GM23338 (cell line): ENCODE results near the gene BMP5. TPM values are rescaled to one million over a fixed set of nuclear protein-coding genes. Genes with fewer than 3 reads are reported as not detected.

Experiments used
- ATAC-seq: fragments of 200-7000 bp; cut with Tn5 transposase; 3 replicates; pipeline ENCODE4 v1.9.1; 2020
- DNase-seq: peaks from one replicate; pipeline ENCODE4 v3.0.0-alpha.2; 2015; ENCODE audit warnings: low spot score
- H2AFZ ChIP-seq: fragments of 200-600 bp; sonication (generic); 2 replicates; pipeline ENCODE4 v1.8.0; 2016; ENCODE audit warnings: antibody characterized with exemption, mild to moderate bottlenecking, moderate library complexity
- H3F3A ChIP-seq: fragments of 200-600 bp; sonication (generic); replicated peaks from 2 replicates; pipeline ENCODE4 v1.8.0; 2017; ENCODE audit warnings: antibody characterized with exemption, mixed run types, low read depth
- H3K27ac ChIP-seq: fragments of 200-600 bp; sonication (generic); 2 replicates; pipeline ENCODE4 v1.6.1; 2016; ENCODE audit warnings: low read depth
- H3K27me3 ChIP-seq: fragments of 200-600 bp; sonication (generic); 2 replicates; pipeline ENCODE4 v1.8.0; 2016; ENCODE audit warnings: mild to moderate bottlenecking, mixed run types, moderate library complexity; ENCODE audit not compliant: insufficient read depth
- H3K36me3 ChIP-seq: fragments of 200-600 bp; sonication (generic); 2 replicates; pipeline ENCODE4 v1.8.0; 2016; ENCODE audit warnings: mild to moderate bottlenecking; ENCODE audit not compliant: insufficient read depth
- H3K4me1 ChIP-seq: fragments of 200-600 bp; sonication (generic); 2 replicates; pipeline ENCODE4 v1.8.0; 2016; ENCODE audit warnings: mild to moderate bottlenecking, moderate library complexity; ENCODE audit not compliant: insufficient read depth
- H3K4me2 ChIP-seq: fragments of 200-600 bp; sonication (generic); 2 replicates; pipeline ENCODE4 v1.7.1; 2017; ENCODE audit warnings: mixed run types
- H3K4me3 ChIP-seq: fragments of 200-600 bp; sonication (generic); 2 replicates; pipeline ENCODE4 v1.6.1; 2016; ENCODE audit warnings: mixed run types
- H3K79me2 ChIP-seq: fragments of 200-600 bp; sonication (generic); replicated peaks from 2 replicates; pipeline ENCODE4 v1.8.0; 2017; ENCODE audit warnings: mild to moderate bottlenecking; ENCODE audit not compliant: insufficient read depth
- H3K9me2 ChIP-seq: fragments of 200-600 bp; sonication (generic); 2 replicates; pipeline ENCODE4 v1.8.0; 2017; ENCODE audit not compliant: insufficient read depth
- H4K20me1 ChIP-seq: fragments of 200-600 bp; sonication (generic); replicated peaks from 2 replicates; pipeline ENCODE4 v1.8.0; 2017; ENCODE audit warnings: mild to moderate bottlenecking; ENCODE audit not compliant: insufficient read depth
- H3K27ac Mint-ChIP-seq: 2 replicates; pipeline ENCODE4 v1.8.0; 2020; ENCODE audit warnings: inconsistent platforms, mild to moderate bottlenecking, moderate library complexity, mixed read lengths
- H3K27me3 Mint-ChIP-seq: 3 replicates; pipeline ENCODE4 v1.8.0; 2022; ENCODE audit warnings: low read depth, mild to moderate bottlenecking, moderate library complexity, mixed read lengths, inconsistent platforms; ENCODE audit not compliant: insufficient read depth, poor library complexity
- H3K36me3 Mint-ChIP-seq: 3 replicates; pipeline ENCODE4 v1.8.0; 2021; ENCODE audit warnings: low read depth, mild to moderate bottlenecking, inconsistent platforms, moderate library complexity, mixed read lengths
- H3K4me1 Mint-ChIP-seq: 3 replicates; pipeline ENCODE4 v1.8.0; 2020; ENCODE audit warnings: mild to moderate bottlenecking, inconsistent platforms, mixed read lengths
- H3K4me3 Mint-ChIP-seq: 3 replicates; pipeline ENCODE4 v1.8.0; 2021; ENCODE audit warnings: moderate library complexity, mild to moderate bottlenecking, inconsistent platforms, mixed read lengths
- H3K9me3 Mint-ChIP-seq: 3 replicates; pipeline ENCODE4 v1.8.0; 2020; ENCODE audit warnings: moderate library complexity, mild to moderate bottlenecking, inconsistent platforms, mixed read lengths
- CREB1 ChIP-seq: fragments of 250-450 bp; sonication (Bioruptor Pico); IDR thresholded peaks from 2 replicates; pipeline ENCODE4 v1.5.0; 2020; ENCODE audit warnings: low read depth, mild to moderate bottlenecking, moderate library complexity
- JUNB ChIP-seq: IDR thresholded peaks from one replicate; pipeline ENCODE4 v1.6.1; 2016; ENCODE audit warnings: antibody characterized with exemption; ENCODE audit not compliant: unreplicated experiment
- NANOG ChIP-seq: IDR thresholded peaks from 2 replicates; pipeline ENCODE4 v1.6.1; 2016; ENCODE audit warnings: antibody characterized with exemption, borderline replicate concordance
- STAT1 ChIP-seq: IDR thresholded peaks from one replicate; pipeline ENCODE4 v1.6.1; 2016; ENCODE audit warnings: antibody characterized with exemption; ENCODE audit not compliant: unreplicated experiment
- ZNF114 ChIP-seq: fragments of 250-450 bp; sonication (Bioruptor Pico); IDR thresholded peaks from 2 replicates; pipeline ENCODE4 v1.5.0; 2020; ENCODE audit warnings: mild to moderate bottlenecking, moderate library complexity
- polyA plus RNA-seq: library from polyadenylated mRNA; unstranded; fragments of >200 nt; fragmentation: Nextera tagmentation; extraction: Ambion mirVana; gene quantifications from 2 replicates; pipeline ENCODE4 v1.2.1, GENCODE V29; 2016
- total RNA-seq: library from RNA; depleted of rRNA; stranded (reverse); fragments of >200 nt; shearing (Covaris generic); gene quantifications from 2 replicates; pipeline ENCODE4 v1.2.3, GENCODE V29; 2014
- TF ChIP-seq, protein P1 (sequence below): fragments of 250-450 bp; sonication (Bioruptor Pico); IDR thresholded peaks from 2 replicates; pipeline ENCODE4 v1.5.0; 2020; ENCODE audit warnings: mild to moderate bottlenecking, moderate library complexity

BMP5 gene
- total and polyA plus RNA-seq, 2 experiments from 2014 or later = 0.06 to 0.07 TPM

DNA sequence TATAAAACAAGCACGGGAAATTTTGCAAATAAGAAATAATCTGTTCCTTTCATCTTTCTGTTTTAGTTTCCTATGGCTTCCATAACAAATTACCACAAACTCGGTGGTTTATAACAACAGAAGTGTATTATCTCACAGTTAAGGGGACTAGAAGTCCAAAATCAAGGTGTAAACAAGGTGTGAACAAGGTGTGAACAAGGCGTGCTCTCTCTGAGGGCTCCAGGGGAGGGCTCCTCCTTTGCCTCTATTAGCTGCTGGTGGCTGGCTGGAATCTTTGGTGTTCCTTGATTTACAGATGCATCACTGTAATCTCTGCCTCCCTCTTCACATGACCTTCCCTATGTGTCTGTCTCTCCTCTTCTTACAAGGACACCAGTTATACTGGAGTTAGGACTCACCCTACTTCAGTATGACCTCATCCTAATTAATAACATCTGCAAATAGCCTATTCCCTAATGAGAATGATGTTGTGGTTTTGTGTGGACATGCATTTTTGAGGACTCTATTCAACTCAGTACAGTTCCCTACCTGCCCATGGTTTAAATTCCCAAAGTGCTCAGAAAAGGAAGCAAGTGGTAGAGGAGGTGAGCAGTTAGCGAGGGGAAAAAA lies 17.5 kb upstream of the BMP5 start:
- Mint-ChIP-seq H3K9me3 (no peaks in the 10 kb centered on the region), H3K27ac (no peak overlapping the region), H3K36me3 (no peaks in the 10 kb centered on the region), H3K4me3 (no peak overlapping the region), H3K27me3 (peaks cover 3% of the 10 kb centered on the region), H3K4me1 (peaks cover 6% of the 10 kb centered on the region)
- Histone ChIP-seq H4K20me1 (no peaks in the 10 kb centered on the region), H3K27me3 (no peaks in the 10 kb centered on the region), H3K9me2 (no peaks in the 10 kb centered on the region), H3F3A (no peaks in the 10 kb centered on the region), H3K79me2 (no peaks in the 10 kb centered on the region), H3K4me3 (no peak overlapping the region), H3K4me2 (no peak overlapping the region), H3K4me1 (peaks cover 5% of the 10 kb centered on the region; the same call in 1 of the 2 replicates), H3K27ac (no peak overlapping the region), H3K36me3 (no peaks in the 10 kb centered on the region), H2AFZ (no peak overlapping the region)
- DNase-seq (no peak), ATAC-seq (no peak)
- TF ChIP-seq, protein P1, sequence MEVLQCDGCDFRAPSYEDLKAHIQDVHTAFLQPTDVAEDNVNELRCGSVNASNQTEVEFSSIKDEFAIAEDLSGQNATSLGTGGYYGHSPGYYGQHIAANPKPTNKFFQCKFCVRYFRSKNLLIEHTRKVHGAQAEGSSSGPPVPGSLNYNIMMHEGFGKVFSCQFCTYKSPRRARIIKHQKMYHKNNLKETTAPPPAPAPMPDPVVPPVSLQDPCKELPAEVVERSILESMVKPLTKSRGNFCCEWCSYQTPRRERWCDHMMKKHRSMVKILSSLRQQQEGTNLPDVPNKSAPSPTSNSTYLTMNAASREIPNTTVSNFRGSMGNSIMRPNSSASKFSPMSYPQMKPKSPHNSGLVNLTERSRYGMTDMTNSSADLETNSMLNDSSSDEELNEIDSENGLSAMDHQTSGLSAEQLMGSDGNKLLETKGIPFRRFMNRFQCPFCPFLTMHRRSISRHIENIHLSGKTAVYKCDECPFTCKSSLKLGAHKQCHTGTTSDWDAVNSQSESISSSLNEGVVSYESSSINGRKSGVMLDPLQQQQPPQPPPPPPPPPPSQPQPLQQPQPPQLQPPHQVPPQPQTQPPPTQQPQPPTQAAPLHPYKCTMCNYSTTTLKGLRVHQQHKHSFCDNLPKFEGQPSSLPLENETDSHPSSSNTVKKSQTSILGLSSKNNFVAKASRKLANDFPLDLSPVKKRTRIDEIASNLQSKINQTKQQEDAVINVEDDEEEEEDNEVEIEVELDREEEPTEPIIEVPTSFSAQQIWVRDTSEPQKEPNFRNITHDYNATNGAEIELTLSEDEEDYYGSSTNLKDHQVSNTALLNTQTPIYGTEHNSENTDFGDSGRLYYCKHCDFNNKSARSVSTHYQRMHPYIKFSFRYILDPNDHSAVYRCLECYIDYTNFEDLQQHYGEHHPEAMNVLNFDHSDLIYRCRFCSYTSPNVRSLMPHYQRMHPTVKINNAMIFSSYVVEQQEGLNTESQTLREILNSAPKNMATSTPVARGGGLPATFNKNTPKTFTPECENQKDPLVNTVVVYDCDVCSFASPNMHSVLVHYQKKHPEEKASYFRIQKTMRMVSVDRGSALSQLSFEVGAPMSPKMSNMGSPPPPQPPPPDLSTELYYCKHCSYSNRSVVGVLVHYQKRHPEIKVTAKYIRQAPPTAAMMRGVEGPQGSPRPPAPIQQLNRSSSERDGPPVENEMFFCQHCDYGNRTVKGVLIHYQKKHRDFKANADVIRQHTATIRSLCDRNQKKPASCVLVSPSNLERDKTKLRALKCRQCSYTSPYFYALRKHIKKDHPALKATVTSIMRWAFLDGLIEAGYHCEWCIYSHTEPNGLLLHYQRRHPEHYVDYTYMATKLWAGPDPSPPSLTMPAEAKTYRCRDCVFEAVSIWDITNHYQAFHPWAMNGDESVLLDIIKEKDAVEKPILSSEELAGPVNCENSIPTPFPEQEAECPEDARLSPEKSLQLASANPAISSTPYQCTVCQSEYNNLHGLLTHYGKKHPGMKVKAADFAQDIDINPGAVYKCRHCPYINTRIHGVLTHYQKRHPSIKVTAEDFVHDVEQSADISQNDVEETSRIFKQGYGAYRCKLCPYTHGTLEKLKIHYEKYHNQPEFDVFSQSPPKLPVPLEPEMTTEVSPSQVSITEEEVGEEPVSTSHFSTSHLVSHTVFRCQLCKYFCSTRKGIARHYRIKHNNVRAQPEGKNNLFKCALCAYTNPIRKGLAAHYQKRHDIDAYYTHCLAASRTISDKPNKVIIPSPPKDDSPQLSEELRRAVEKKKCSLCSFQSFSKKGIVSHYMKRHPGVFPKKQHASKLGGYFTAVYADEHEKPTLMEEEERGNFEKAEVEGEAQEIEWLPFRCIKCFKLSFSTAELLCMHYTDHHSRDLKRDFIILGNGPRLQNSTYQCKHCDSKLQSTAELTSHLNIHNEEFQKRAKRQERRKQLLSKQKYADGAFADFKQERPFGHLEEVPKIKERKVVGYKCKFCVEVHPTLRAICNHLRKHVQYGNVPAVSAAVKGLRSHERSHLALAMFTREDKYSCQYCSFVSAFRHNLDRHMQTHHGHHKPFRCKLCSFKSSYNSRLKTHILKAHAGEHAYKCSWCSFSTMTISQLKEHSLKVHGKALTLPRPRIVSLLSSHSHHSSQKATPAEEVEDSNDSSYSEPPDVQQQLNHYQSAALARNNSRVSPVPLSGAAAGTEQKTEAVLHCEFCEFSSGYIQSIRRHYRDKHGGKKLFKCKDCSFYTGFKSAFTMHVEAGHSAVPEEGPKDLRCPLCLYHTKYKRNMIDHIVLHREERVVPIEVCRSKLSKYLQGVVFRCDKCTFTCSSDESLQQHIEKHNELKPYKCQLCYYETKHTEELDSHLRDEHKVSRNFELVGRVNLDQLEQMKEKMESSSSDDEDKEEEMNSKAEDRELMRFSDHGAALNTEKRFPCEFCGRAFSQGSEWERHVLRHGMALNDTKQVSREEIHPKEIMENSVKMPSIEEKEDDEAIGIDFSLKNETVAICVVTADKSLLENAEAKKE = no peak
- no peak for TF ChIP-seq CREB1
- no peak for TF ChIP-seq NANOG
- TF ChIP-seq JUNB = no peak
- TF ChIP-seq ZNF114 (CRISPR knock-in tag) = no peak

- H3K36me3 ChIP-seq = no peaks in the 10 kb centered on the region
- no peak for TF ChIP-seq STAT1
- no peaks in the 10 kb centered on the region for H3K36me3 Mint-ChIP-seq
- no peaks in the 10 kb centered on the region for H3K9me2 ChIP-seq
- H3K4me3 Mint-ChIP-seq = no peak overlapping the region
- no peaks in the 10 kb centered on the region for H4K20me1 ChIP-seq
- H3K4me3 ChIP-seq = no peak overlapping the region
- H3K27ac Mint-ChIP-seq = no peak overlapping the region
- no peaks in the 10 kb centered on the region for H3K79me2 ChIP-seq
- no peak for ATAC-seq
- H3K4me1 ChIP-seq = no peaks in the 10 kb centered on the region
- H3K9me3 Mint-ChIP-seq = no peaks in the 10 kb centered on the region
- H3K27me3 Mint-ChIP-seq = no peaks in the 10 kb centered on the region
- DNase-seq = no peak
- no peak overlapping the region for H3K4me2 ChIP-seq
- H3K4me1 Mint-ChIP-seq = no peaks in the 10 kb centered on the region
- no peaks in the 10 kb centered on the region for H3K27me3 ChIP-seq
- no peaks in the 10 kb centered on the region for H3F3A ChIP-seq
- H3K27ac ChIP-seq = no peak overlapping the region
- H2AFZ ChIP-seq = no peak overlapping the region
Observed at GRCh38 chr6:55888917-55889316, 13.5 kb upstream of the BMP5 start.
